Measurements from ENCODE around the gene PTAR1.
A peak's percentile ranks its signal among the peaks of the same experiment; 100 is the strongest.
"Not testable (repeated sequence)": the region's sequence is repeated elsewhere in the genome, so short reads cannot be mapped to it uniquely, and the experiment has no call there.

The PTAR1 gene

DNA sequence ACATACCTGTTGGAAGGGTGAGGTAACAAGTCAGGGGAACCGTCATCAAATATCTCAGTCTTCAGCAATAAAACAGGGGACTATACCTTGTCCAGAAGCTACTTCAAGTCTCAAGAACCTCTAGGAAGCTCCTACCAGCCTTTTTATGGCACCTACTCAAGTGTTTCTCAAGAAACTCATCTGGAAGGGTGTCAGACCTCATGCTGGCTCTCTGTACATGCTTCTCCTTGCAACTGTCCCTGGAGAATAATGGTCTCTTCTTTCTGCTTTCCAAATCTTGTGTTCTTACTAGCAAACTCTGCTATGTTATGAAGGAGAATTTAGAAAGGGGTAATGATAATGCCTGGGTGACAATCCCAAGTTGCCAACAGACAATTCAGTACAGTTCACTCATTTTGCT lies 8.3 kb upstream of the PTAR1 start:
- no peak overlapping the region for H3K4me3 Mint-ChIP-seq

GRCh38 chr9:69763862-69764261 lies 4.1 kb upstream of the PTAR1 start:
- H3K27ac Mint-ChIP-seq; H3K4me3 Mint-ChIP-seq; H3K9me3 Mint-ChIP-seq; H3K27me3 Mint-ChIP-seq; DNase-seq; ATAC-seq (replicated peaks); H3K36me3 Mint-ChIP-seq; H3K4me1 Mint-ChIP-seq: not testable (repeated sequence)

More for the DNA sequence above, 8.3 kb upstream of the PTAR1 start:
- ATAC-seq (replicated peaks): no peak
- no peaks in the 10 kb centered on the region for H3K36me3 Mint-ChIP-seq
- no peak for DNase-seq
- H3K27ac Mint-ChIP-seq: no peak overlapping the region
- no peaks in the 10 kb centered on the region for H3K4me1 Mint-ChIP-seq
- no peaks in the 10 kb centered on the region for H3K27me3 Mint-ChIP-seq
- H3K9me3 Mint-ChIP-seq: no peaks in the 10 kb centered on the region

GRCh38 chr9:69762527-69762926 lies 2.7 kb upstream of the PTAR1 start:
- DNase-seq (no peak), ATAC-seq (replicated peaks) (no peak)
- Mint-ChIP-seq H3K27ac (no peak overlapping the region), H3K36me3 (peaks cover 0 to 2% of the 10 kb centered on the region in 2 donors), H3K9me3 (no peaks in the 10 kb centered on the region), H3K4me3 (no peak overlapping the region), H3K27me3 (no peaks in the 10 kb centered on the region), H3K4me1 (peaks cover 6 to 12% of the 10 kb centered on the region in 2 donors)

- Mint-ChIP-seq H3K27ac (peak overlapping the region; percentile 92), H3K36me3 (peaks cover 1 to 2% of the 10 kb centered on the region in 2 donors)
Measured at GRCh38 chr9:69760278-69760610, 433 bp upstream of the PTAR1 start.

DNA sequence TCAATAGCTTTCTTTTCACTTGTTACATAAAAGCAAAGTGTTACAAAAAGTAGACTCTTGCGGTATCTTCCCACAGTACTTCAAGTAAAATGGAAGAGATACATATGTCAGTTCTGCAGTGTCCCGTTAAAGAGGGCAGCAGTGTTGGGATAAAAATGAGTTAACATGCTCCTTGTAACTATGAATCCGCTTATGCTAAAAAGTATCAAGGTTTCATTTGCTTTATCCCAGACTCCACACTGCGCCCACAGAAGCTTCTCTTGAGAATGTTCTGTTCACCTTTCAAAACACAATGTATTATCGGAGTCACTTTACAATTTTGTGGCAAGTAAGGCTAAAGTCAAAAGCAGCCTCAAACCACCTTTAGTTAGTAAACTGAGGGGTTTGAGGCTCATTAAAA lies 790 bp downstream of the PTAR1 start:
- peak overlapping the region; percentile 90 to 93 for H3K4me3 Mint-ChIP-seq
- peaks cover 11 to 12% of the 10 kb centered on the region in 2 donors for H3K4me1 Mint-ChIP-seq
- DNase-seq (no peak), ATAC-seq (replicated peaks) (peak in 1 of 2 donors; percentile 0)
- no peaks in the 10 kb centered on the region for H3K27me3 Mint-ChIP-seq
- peak overlapping the region; percentile 96 for H3K27ac Mint-ChIP-seq
- no peaks in the 10 kb centered on the region for H3K9me3 Mint-ChIP-seq
- H3K36me3 Mint-ChIP-seq: peaks cover 2 to 5% of the 10 kb centered on the region in 2 donors

More at GRCh38 chr9:69760278-69760610, 433 bp upstream of the PTAR1 start:
- H3K4me1 Mint-ChIP-seq: peaks cover 11 to 12% of the 10 kb centered on the region in 2 donors
- H3K4me3 Mint-ChIP-seq: peak overlapping the region; percentile 90 to 93
- DNase-seq (no peak), ATAC-seq (replicated peaks) (no peak)
- H3K27me3 Mint-ChIP-seq: no peaks in the 10 kb centered on the region
- no peaks in the 10 kb centered on the region for H3K9me3 Mint-ChIP-seq

DNA sequence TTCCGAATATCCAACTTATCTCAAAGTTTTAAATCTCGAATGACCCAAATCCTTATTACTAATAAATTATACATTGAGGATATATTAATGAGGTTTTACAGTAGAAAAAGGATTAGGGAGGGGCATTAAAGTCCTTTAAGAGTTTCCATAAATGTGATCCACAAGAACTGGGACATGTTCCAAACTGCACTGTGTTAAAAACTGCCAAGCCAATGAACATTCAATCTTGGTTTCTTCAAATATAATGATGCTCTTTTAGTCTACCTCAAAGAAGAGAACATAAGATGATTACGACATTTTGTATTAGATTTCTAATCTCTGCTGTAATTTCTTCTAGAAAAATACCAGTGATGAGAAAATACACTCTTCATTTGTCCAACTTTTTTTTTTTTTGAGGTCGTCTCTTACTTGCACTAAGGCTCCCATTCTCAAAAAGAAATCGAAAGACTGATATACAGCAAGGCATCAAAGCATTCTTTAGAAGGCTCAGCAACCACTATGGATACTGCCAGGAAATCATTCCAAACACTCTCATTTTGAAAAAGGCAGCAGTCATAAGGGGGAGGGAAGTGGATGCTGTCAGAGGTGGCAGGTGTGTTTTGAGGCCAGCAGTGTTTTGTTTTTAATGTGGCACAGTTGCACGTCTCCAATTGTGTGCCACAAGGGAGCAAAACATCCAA lies 1.7 kb downstream of the PTAR1 start:
- ATAC-seq (replicated peaks): no peak
- Mint-ChIP-seq H3K27me3 (no peaks in the 10 kb centered on the region), H3K27ac (peak overlapping the region; percentile 31), H3K9me3 (no peaks in the 10 kb centered on the region), H3K4me3 (peak overlapping the region; percentile 52 to 66), H3K4me1 (peaks cover 11 to 21% of the 10 kb centered on the region in 2 donors), H3K36me3 (peaks cover 2 to 5% of the 10 kb centered on the region in 2 donors)
- no peak for DNase-seq

- H3K4me1 Mint-ChIP-seq: peaks cover 11 to 21% of the 10 kb centered on the region in 2 donors
- DNase-seq: no peak
- H3K4me3 Mint-ChIP-seq: no peak overlapping the region
- ATAC-seq (replicated peaks): no peak
- H3K27me3 Mint-ChIP-seq: no peaks in the 10 kb centered on the region
- H3K27ac Mint-ChIP-seq: no peak overlapping the region
- no peaks in the 10 kb centered on the region for H3K9me3 Mint-ChIP-seq
- H3K36me3 Mint-ChIP-seq: peaks cover 5 to 8% of the 10 kb centered on the region in 2 donors
Measured at GRCh38 chr9:69755205-69755604, 4.6 kb downstream of the PTAR1 start.

- Mint-ChIP-seq H3K36me3 (peaks cover 7 to 17% of the 10 kb centered on the region in 2 donors), H3K4me3 (no peak overlapping the region), H3K9me3 (no peaks in the 10 kb centered on the region), H3K27ac (no peak overlapping the region), H3K4me1 (peaks cover 14 to 24% of the 10 kb centered on the region in 2 donors), H3K27me3 (no peaks in the 10 kb centered on the region)
- ATAC-seq (replicated peaks) (no peak), DNase-seq (no peak)
Measured at GRCh38 chr9:69753830-69754229, 6.0 kb downstream of the PTAR1 start.

DNA sequence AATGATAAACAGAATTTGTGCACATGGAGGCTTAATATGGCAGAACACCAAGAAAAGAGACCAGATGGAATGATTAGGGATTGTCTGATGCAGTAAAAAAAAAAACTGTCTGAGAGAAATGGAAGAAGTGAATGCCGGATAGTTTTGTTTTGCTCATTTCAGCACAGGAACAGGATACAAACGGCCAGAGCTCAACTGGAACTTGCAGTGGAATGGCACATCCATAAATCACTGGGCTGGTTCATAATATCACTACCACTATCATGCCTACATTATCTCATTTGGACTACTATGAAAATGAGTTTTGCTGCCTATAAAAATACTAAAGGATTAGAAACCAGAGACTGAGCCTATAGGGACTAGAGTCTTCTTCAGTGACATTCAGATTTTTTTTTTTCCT lies 9.7 kb downstream of the PTAR1 start:
- H3K9me3 Mint-ChIP-seq: no peaks in the 10 kb centered on the region
- no peak for ATAC-seq (replicated peaks)
- H3K27me3 Mint-ChIP-seq: no peaks in the 10 kb centered on the region
- no peak for DNase-seq
- H3K4me1 Mint-ChIP-seq: peaks cover 24 to 45% of the 10 kb centered on the region in 2 donors
- no peak overlapping the region for H3K4me3 Mint-ChIP-seq
- peaks cover 18 to 42% of the 10 kb centered on the region in 2 donors for H3K36me3 Mint-ChIP-seq
- H3K27ac Mint-ChIP-seq: no peak overlapping the region

DNA sequence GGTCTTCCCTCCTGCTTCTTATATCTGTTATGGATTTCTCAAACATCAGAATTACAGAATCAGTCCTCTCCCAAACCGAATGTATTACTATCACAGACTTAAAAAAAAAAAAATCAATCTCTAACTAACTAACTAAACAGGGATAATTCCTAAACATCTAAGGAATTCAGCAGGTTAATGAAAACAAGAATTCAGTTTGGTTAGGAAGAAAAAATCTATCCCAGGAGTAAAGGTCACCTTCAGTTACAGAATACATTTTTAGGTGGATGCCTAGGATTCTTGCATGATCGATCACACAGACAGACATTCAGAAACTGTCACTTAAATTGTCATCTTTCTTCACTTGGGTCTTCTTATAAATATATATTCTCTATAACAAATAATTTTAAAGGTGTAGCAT lies 11.5 kb downstream of the PTAR1 start:
- peaks cover 27 to 48% of the 10 kb centered on the region in 2 donors for H3K4me1 Mint-ChIP-seq
- H3K27ac Mint-ChIP-seq: no peak overlapping the region
- H3K9me3 Mint-ChIP-seq: no peaks in the 10 kb centered on the region
- H3K4me3 Mint-ChIP-seq: no peak overlapping the region
- H3K36me3 Mint-ChIP-seq: peaks cover 19 to 54% of the 10 kb centered on the region in 2 donors
- DNase-seq (no peak), ATAC-seq (replicated peaks) (no peak)
- H3K27me3 Mint-ChIP-seq: no peaks in the 10 kb centered on the region

GRCh38 chr9:69746859-69747560 lies 12.8 kb downstream of the PTAR1 start:
- Mint-ChIP-seq H3K9me3 (no peaks in the 10 kb centered on the region), H3K4me1 (peaks cover 27 to 47% of the 10 kb centered on the region in 2 donors), H3K4me3 (no peak overlapping the region), H3K36me3 (peaks cover 19 to 56% of the 10 kb centered on the region in 2 donors), H3K27ac (no peak overlapping the region), H3K27me3 (no peaks in the 10 kb centered on the region)
- DNase-seq (no peak), ATAC-seq (replicated peaks) (no peak)

GRCh38 chr9:69745716-69746437 lies 13.9 kb downstream of the PTAR1 start:
- ATAC-seq (replicated peaks) (no peak), DNase-seq (no peak)
- no peaks in the 10 kb centered on the region for H3K9me3 Mint-ChIP-seq
- peaks cover 27 to 47% of the 10 kb centered on the region in 2 donors for H3K4me1 Mint-ChIP-seq
- H3K36me3 Mint-ChIP-seq: peaks cover 21 to 64% of the 10 kb centered on the region in 2 donors
- H3K4me3 Mint-ChIP-seq: no peak overlapping the region
- no peak overlapping the region for H3K27ac Mint-ChIP-seq
- no peaks in the 10 kb centered on the region for H3K27me3 Mint-ChIP-seq

GRCh38 chr9:69744688-69745380 lies 15.0 kb downstream of the PTAR1 start:
- ATAC-seq (replicated peaks) (no peak), DNase-seq (no peak)
- Mint-ChIP-seq H3K27me3 (no peaks in the 10 kb centered on the region), H3K4me3 (no peak overlapping the region), H3K27ac (no peak overlapping the region), H3K4me1 (peaks cover 26 to 44% of the 10 kb centered on the region in 2 donors), H3K9me3 (no peaks in the 10 kb centered on the region), H3K36me3 (peaks cover 19 to 58% of the 10 kb centered on the region in 2 donors)

DNA sequence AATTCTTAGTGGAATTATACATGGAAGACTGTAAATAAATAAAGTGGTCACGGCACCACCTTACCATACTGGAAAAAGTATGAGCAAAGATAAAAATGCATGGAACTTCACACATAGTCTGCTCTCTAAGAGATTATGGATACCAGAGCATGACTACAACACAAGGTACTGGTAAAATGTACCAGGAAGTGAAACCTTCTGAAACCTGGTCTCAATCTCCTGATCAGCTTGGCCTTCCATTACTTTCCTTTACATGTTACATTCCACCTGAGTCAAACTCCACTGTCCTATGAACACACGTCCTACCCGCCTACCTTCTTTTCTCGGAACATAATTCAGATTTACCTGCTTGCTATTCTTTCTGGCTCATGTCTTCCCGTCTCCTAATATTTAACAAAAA lies 15.9 kb downstream of the PTAR1 start:
- ATAC-seq (replicated peaks) (peak; percentile 61 to 66), DNase-seq (no peak)
- H3K4me1 Mint-ChIP-seq: peaks cover 24 to 41% of the 10 kb centered on the region in 2 donors
- no peaks in the 10 kb centered on the region for H3K27me3 Mint-ChIP-seq
- no peak overlapping the region for H3K4me3 Mint-ChIP-seq
- peaks cover 21 to 60% of the 10 kb centered on the region in 2 donors for H3K36me3 Mint-ChIP-seq
- no peaks in the 10 kb centered on the region for H3K9me3 Mint-ChIP-seq
- peak overlapping the region; percentile 0 for H3K27ac Mint-ChIP-seq

All from stimulated activated naive B cell treated with anti-CD40 and anti-IgM and Interleukin-4, amounts not matched to agents 10 μg/mL and 1 μg/mL and 100 μg/mL, for 72 hours (primary cell).